ENCODE results near the gene MAP3K6.

The MAP3K6 gene

GRCh38 chr1:27374362-27375086 is 7.8 kb upstream of the MAP3K6 start, which contains the start of gene FCN3:
TSS of gene FCN3 (minus strand) at chr1:27374824. CDS start at chr1:27374818, 6 bp downstream.
- no peak for DNase-seq (ENCODE audit: low read depth)

- no peak for DNase-seq (ENCODE audit: low read depth)
Observed at GRCh38 chr1:27372808-27373690, 6.3 kb upstream of the MAP3K6 start.

GRCh38 chr1:27372022-27372807 is 5.5 kb upstream of the MAP3K6 start:
- DNase-seq (ENCODE audit: low read depth) = peak; percentile 63

DNA sequence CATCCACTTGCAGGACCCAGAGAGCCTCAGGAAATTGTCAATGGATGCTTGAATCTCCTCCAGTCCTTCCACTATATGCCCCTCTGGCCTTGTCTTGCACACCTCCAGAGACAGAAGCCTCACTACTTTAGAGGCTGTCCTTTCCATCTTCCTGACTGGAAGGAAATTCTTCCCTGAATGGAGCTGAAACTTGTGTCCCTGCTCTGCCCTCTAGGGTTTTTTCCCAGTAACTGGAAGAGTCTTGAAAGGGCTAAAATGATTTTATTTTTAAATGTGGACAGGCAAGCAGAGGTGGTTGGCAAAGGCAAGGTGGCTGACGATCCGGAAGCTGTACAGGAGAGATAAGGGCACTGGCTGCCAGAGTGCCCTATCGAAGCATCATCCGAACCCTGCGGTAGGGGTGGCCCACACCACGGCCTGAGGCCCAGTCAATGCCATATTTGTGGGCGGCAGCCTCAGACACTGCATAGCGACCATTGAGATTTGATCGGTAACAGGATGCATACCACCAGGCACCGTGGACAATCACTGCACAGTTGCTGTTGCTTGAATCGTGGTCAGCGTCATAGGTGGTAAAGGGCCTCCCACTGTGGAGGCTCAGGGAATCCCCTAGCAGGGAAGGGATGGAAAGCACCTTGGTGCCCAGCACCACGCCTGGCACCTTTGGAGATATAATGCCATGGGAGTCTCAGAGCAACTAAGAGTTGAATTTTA is 2.3 kb upstream of the MAP3K6 start:
- peak; percentile 25 for DNase-seq (ENCODE audit: low read depth)

GRCh38 chr1:27367160-27367650 is 444 bp upstream of the MAP3K6 start:
- no peak for DNase-seq (ENCODE audit: low read depth)

DNA sequence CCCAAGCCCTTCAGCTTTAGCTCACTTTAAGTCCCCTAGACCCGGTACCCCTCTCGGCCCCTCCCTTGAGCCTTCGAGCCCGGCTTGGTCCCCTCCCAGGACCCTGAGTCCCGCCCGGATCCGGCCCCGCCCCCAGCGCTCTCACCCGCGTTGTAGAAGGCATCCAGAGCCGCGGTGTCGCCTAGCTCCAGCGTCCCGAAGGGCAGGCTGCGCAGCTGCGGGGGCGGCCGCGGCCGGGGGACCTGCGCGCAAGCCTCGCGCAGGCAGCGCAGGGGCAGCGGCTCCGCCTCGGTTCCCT is 699 bp downstream of the MAP3K6 start:
- peak; percentile 17 for DNase-seq (ENCODE audit: low read depth)

DNA sequence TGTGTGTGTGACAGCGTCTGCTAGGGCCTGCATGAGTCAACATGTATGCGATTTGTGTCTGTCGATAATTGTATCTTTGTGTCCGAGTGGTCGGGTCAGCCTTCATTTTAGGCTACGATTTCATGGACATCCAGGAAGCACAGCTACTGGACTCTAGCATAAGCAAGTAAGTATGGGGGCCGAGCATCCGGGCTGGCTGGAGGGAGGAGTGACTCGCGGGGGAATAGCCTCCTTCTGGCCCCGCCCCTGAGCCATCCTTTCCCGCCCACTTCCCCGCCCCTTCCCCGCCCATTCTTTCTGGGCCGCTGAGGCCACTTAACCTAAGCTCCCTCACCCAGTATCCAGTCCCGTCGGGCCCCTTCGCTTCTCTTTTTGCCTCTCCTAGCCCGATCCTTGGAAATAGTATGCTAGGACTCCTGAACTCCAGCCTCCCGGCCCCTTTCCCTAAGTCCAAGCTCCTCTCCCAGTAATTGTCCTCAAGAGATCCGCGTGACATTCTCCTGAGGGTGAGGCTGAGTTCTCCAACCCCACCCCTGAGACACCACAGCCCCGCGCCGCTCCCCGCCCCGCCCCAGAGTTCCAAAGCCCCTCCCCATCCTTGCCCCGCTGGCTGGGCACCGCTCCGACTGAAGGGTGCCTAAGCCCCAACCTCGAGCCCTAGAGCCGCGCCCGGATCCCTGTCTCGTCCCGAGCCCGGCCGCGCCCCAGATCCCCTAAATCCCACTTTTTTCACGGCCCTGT is 1.2 kb downstream of the MAP3K6 start:
- peak; percentile 82 for DNase-seq (ENCODE audit: low read depth)

DNA sequence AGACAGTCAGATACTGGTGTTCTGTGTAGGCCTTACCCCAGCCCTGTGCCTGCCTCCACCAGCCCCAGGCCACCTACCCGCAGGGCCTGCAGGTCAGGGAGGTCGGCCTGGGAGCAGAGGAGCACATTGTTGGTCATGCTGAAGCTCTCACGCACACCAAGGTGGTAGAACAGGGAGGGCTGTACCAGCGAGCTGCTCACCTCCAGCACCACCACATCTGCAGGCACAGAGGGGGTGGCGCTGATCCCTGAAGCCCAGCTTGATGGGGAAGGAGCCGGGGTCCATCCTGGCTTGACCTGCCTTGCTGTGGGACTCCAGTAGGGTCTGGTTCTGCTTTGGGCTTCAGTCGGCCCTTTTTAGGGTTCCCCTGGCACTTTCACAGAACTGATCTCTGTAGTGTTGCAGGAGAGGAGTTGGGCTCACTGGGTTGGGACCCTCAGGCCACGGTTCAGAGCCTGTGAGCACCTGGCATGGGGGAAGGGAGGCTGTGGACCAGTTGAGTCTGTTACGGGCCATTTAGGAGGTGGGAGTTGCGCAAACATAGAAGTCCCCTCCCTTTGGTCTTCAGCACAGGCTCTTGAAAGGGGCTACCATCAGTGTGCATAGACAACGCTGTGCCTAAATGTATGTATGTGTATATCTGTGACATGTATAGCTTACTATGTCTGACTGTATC is 1.9 kb downstream of the MAP3K6 start:
- DNase-seq (ENCODE audit: low read depth) = no peak

DNA sequence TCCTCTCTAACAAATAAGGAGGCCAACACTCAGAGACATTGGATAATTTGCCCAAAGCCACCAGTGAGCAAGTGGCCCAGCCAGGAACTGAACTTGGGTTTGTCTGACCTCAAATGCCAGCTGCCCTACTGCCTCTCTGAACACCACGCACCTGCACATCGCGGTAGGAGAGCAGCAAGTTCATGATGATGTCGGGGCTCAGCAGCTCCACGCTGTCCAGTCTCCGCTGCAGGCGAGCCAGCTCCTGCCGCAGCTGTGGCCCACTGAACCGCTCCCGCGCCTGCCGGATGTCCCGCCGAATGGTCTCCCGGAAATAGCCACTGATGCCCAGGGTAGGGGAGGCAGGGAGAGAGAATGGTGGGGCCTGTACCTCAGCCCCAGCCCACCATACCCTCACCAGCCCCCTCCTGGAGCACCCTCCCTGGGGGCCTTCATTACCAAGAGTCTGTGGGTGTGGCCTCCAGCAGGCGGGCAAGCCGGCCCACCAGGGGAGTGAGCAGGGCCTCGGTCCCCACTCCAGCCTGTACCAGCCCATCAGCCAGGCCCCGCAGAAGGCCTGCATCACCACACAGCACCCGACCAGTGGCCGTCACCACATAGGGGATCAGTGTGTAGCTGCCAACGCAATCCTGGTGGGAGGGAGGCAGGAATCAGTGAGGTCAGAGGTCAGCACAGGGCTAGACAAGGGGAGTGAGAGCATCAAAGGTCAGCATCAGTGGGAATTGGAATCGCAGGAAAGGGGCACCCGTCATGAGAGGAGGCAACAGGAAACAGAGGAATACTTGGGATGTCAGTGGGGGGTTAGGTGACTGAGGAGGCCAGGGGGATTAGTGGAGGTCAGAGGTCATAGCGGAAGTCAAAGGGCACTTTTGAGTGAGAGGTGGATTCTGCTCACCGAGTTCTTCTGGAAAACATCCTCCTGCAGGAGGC is 2.7 kb downstream of the MAP3K6 start:
- no peak for DNase-seq (ENCODE audit: low read depth)

DNA sequence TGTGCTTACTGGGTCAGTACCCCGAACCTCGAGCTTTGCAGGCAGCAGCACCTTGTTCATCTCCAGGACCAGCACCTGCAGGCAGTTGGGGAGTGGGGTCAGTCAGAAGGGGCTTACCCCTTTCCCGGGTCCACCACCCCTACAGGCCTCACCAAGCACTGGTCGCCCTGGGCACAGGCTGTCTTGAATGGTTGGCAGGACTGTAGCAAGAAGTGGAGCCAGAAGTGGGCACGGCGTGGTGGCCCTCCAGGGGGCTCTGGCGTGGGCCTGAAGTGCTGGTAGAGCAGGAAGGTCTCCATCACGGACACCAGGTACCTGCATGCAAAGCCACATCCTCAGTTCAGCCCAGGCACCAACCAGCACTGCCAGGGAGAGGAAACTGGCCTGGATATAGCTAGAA is 5.2 kb downstream of the MAP3K6 start:
- DNase-seq (ENCODE audit: low read depth) = no peak

DNA sequence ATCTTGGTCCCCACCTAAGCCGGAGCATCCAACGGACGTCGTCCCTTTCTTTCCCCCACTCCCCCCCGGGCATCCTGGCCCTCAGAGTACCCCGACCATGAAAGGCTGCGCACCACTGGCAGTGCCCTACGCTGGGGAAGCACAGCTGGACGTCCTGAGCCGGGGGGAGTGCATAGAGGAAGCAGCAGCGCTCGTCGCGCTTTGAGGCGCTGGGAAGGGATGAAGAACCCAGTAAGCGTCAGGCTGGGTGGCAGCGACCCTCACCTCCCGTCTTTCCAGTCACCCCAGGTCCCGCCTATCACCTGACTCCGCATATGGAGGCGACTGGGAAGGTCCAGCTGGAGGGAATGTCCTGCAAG is 5.7 kb downstream of the MAP3K6 start:
- DNase-seq (ENCODE audit: low read depth) = no peak

- DNase-seq (ENCODE audit: low read depth) = no peak
Observed at GRCh38 chr1:27360159-27361043, 6.4 kb downstream of the MAP3K6 start.

DNA sequence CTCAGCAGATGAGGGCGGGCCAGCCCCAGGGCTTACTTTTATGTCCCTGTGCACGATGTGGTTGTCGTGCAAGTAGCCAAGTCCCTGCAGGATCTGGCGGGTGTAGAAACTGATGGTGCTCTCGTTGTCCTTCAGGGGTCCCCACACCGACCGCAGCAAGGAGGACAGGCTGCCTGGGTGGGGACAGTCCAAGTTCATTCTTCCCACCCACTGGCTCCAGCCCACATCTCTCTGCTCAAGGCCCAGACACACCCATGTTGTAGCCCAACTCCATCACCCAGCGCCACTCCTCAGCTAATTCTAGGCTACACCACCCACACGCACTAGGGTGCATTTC is 7.0 kb downstream of the MAP3K6 start:
- DNase-seq (ENCODE audit: low read depth) = no peak

DNA sequence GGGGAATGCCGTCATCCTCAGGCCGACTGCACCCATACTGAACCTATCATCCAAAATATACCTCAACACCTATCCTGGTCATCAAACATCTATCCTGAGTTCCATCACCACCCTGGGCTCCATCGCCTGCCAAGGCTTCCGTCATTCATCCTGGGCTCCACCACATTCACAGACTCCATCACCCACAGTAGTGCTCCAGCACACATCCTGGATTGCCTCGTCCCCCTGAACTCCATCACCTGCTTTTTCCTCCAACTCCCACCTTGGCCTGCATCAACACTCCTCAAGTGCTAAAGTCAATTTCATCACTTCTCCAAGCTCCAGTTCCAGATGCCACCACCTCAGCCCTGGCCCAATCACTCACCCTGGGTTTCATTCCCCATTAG is 7.8 kb downstream of the MAP3K6 start:
- DNase-seq (ENCODE audit: low read depth) = no peak

GRCh38 chr1:27358038-27358927 is 8.5 kb downstream of the MAP3K6 start:
- DNase-seq (ENCODE audit: low read depth) = no peak

DNA sequence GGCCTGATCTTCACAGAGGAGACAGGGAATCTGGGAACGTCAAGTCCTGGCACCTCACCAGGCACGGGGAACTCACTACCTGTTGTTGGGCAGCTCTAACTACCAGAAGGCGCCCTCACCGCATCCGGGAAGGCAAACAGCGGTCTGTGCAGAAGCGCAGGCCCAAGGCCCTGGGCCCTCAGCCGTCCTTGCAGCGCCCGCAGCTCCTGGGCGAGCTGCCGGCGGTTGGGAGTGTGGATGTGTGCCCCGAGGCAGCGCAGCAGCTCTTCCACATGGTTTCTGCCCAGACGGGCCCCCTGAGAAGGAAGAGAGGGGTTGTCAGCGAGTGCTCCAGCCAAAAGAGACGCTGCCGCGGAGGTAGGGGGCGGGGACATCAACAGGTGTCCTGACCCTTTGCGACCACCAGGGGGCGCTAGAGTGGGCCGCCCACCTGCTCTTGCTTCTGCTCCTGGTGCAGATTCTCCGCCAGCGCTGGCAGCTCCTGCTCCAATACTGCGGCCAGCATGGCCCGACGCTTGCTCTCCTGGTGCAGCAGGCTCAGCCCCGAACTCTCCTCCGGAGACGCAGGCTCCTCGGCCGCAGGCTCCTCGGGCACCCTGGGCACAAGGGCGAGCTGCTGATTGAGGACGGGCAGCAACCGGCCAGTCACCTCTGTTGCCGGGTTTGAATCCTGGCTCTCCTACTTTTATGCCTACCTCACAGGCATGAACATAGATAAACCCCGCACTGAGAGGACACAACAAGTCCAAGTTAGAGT is 9.3 kb downstream of the MAP3K6 start:
- DNase-seq (ENCODE audit: low read depth) = peak; percentile 34
